ENCODE measurements around the gene ACHE. TPM values are rescaled to one million over a fixed set of nuclear protein-coding genes. Genes with fewer than 3 reads are reported as not detected.

The ACHE gene
- total and polyA plus RNA-seq, 2 donors from 2014 or later, result 1.6 to 3.6 TPM

- Histone ChIP-seq H3K9me3 (ENCODE audit: control insufficient read depth in 2 of 3, insufficient read depth in 1 of 3, low read length in 3 of 3) (no peaks in the 10 kb centered on the region), H3K27ac (ENCODE audit: low read depth in 2 of 2, low read length in 2 of 2) (no peak overlapping the region), H3K36me3 (ENCODE audit: control insufficient read depth in 2 of 3, insufficient read depth in 3 of 3, low read length in 3 of 3) (no peaks in the 10 kb centered on the region), H3K4me3 (ENCODE audit: low read length in 3 of 3) (no peak overlapping the region), H3K4me1 (ENCODE audit: control insufficient read depth in 2 of 3, insufficient read depth in 2 of 3, low read depth in 1 of 3, low read length in 3 of 3) (peaks cover 0 to 4% (median 0%) of the 10 kb centered on the region in 3 donors), H3K9ac (ENCODE audit: low read length in 3 of 3) (no peak overlapping the region), H3K27me3 (ENCODE audit: control insufficient read depth, insufficient read depth, low read length) (no peaks in the 10 kb centered on the region)
- FAIRE-seq (no peak), DNase-seq (peak in 1 of 5 donors; percentile 19)
- TF ChIP-seq, protein P1, sequence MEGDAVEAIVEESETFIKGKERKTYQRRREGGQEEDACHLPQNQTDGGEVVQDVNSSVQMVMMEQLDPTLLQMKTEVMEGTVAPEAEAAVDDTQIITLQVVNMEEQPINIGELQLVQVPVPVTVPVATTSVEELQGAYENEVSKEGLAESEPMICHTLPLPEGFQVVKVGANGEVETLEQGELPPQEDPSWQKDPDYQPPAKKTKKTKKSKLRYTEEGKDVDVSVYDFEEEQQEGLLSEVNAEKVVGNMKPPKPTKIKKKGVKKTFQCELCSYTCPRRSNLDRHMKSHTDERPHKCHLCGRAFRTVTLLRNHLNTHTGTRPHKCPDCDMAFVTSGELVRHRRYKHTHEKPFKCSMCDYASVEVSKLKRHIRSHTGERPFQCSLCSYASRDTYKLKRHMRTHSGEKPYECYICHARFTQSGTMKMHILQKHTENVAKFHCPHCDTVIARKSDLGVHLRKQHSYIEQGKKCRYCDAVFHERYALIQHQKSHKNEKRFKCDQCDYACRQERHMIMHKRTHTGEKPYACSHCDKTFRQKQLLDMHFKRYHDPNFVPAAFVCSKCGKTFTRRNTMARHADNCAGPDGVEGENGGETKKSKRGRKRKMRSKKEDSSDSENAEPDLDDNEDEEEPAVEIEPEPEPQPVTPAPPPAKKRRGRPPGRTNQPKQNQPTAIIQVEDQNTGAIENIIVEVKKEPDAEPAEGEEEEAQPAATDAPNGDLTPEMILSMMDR (IDR thresholded peaks at IDR 0.05; ENCODE audit: borderline replicate concordance, extremely low read depth, insufficient read depth), result no peak
- intact Hi-C loops (cut with DNase I), result no loop called here
These were observed 48.3 kb downstream of the ACHE start for GRCh38 chr7:100847360-100847759.

GRCh38 chr7:100840470-100841100, 55.1 kb downstream of the ACHE start:
- DNase-seq, result peak in 2 of 5 donors; percentile 2 to 22
- no peak for FAIRE-seq
- H3K27ac ChIP-seq (ENCODE audit: low read depth in 2 of 2, low read length in 2 of 2), result no peak overlapping the region
- no peak overlapping the region for H3K4me3 ChIP-seq (ENCODE audit: low read length in 3 of 3)
- TF ChIP-seq, protein P1 (IDR thresholded peaks at IDR 0.05; ENCODE audit: borderline replicate concordance, extremely low read depth, insufficient read depth), result no peak
- H3K4me1 ChIP-seq (ENCODE audit: control insufficient read depth in 2 of 3, insufficient read depth in 2 of 3, low read depth in 1 of 3, low read length in 3 of 3), result peaks cover 0 to 9% (median 6%) of the 10 kb centered on the region in 3 donors
- H3K9me3 ChIP-seq (ENCODE audit: control insufficient read depth in 2 of 3, insufficient read depth in 1 of 3, low read length in 3 of 3), result no peaks in the 10 kb centered on the region
- no peaks in the 10 kb centered on the region for H3K27me3 ChIP-seq (ENCODE audit: control insufficient read depth, insufficient read depth, low read length)
- H3K9ac ChIP-seq (ENCODE audit: low read length in 3 of 3), result no peak overlapping the region
- H3K36me3 ChIP-seq (ENCODE audit: control insufficient read depth in 2 of 3, insufficient read depth in 3 of 3, low read length in 3 of 3), result no peaks in the 10 kb centered on the region
- intact Hi-C loops (cut with DNase I), result no loop called here

Small RNAs within 50 kb of the gene (microRNA-seq; reads per million reads assigned to microRNA genes)
- not detected for gene MIR6875

Other genes with a start within 250 kb of the ACHE start
- not detected for gene ACTL6B, start 239.4 kb downstream of the ACHE start, total RNA-seq
- not detected for gene ACTL6B, start 239.4 kb downstream of the ACHE start, polyA plus RNA-seq (ENCODE audit: insufficient read depth, low read depth, low replicate concordance)
- gene GNB2, start 222.1 kb downstream of the ACHE start, total RNA-seq, result 265 TPM
- gene GNB2, start 222.1 kb downstream of the ACHE start, polyA plus RNA-seq (ENCODE audit: insufficient read depth, low read depth, low replicate concordance), result 234 TPM
- 51.3 TPM for gene GIGYF1, start 201.6 kb downstream of the ACHE start, total RNA-seq
- 11.6 TPM for gene GIGYF1, start 201.6 kb downstream of the ACHE start, polyA plus RNA-seq (ENCODE audit: insufficient read depth, low read depth, low replicate concordance)
- 25.7 TPM for gene POP7, start 189.8 kb downstream of the ACHE start, total RNA-seq
- 41.8 TPM for gene POP7, start 189.8 kb downstream of the ACHE start, polyA plus RNA-seq (ENCODE audit: insufficient read depth, low read depth, low replicate concordance)
- not detected for gene EPO, start 175.4 kb downstream of the ACHE start, total RNA-seq
- gene EPO, start 175.4 kb downstream of the ACHE start, polyA plus RNA-seq (ENCODE audit: insufficient read depth, low read depth, low replicate concordance), result not detected
- not detected for gene ZAN, start 162.3 kb downstream of the ACHE start, total RNA-seq
- gene ZAN, start 162.3 kb downstream of the ACHE start, polyA plus RNA-seq (ENCODE audit: insufficient read depth, low read depth, low replicate concordance), result not detected
- gene EPHB4, start 68.4 kb downstream of the ACHE start, total RNA-seq, result 65.5 TPM
- 33.2 TPM for gene EPHB4, start 68.4 kb downstream of the ACHE start, polyA plus RNA-seq (ENCODE audit: insufficient read depth, low read depth, low replicate concordance)
- 29.9 TPM for gene SLC12A9, start 43.2 kb downstream of the ACHE start, total RNA-seq
- gene SLC12A9, start 43.2 kb downstream of the ACHE start, polyA plus RNA-seq (ENCODE audit: insufficient read depth, low read depth, low replicate concordance), result 19.7 TPM
- 74.4 TPM for gene TRIP6, start 28.5 kb downstream of the ACHE start, total RNA-seq
- gene TRIP6, start 28.5 kb downstream of the ACHE start, polyA plus RNA-seq (ENCODE audit: insufficient read depth, low read depth, low replicate concordance), result 92.6 TPM
- gene SRRT, start 20.8 kb downstream of the ACHE start, total RNA-seq, result 127 TPM
- gene SRRT, start 20.8 kb downstream of the ACHE start, polyA plus RNA-seq (ENCODE audit: insufficient read depth, low read depth, low replicate concordance), result 58.2 TPM
- gene UFSP1, start 6.2 kb downstream of the ACHE start, total RNA-seq, result 3.4 TPM
- gene UFSP1, start 6.2 kb downstream of the ACHE start, polyA plus RNA-seq (ENCODE audit: insufficient read depth, low read depth, low replicate concordance), result 3.8 TPM
- 39.1 TPM for gene MUC3A, start 53.6 kb upstream of the ACHE start, total RNA-seq
- gene MUC3A, start 53.6 kb upstream of the ACHE start, polyA plus RNA-seq (ENCODE audit: insufficient read depth, low read depth, low replicate concordance), result 0.65 TPM
- 3.8 TPM for gene MUC12, start 73.7 kb upstream of the ACHE start, total RNA-seq
- not detected for gene MUC12, start 73.7 kb upstream of the ACHE start, polyA plus RNA-seq (ENCODE audit: insufficient read depth, low read depth, low replicate concordance)
- not detected for gene MUC17, start 124.2 kb upstream of the ACHE start, total RNA-seq
- not detected for gene MUC17, start 124.2 kb upstream of the ACHE start, polyA plus RNA-seq (ENCODE audit: insufficient read depth, low read depth, low replicate concordance)
- gene TRIM56, start 189.6 kb upstream of the ACHE start, total RNA-seq, result 54.5 TPM
- 6.9 TPM for gene TRIM56, start 189.6 kb upstream of the ACHE start, polyA plus RNA-seq (ENCODE audit: insufficient read depth, low read depth, low replicate concordance)
- gene SERPINE1, start 231.2 kb upstream of the ACHE start, total RNA-seq, result 9.9 TPM
- 3.5 TPM for gene SERPINE1, start 231.2 kb upstream of the ACHE start, polyA plus RNA-seq (ENCODE audit: insufficient read depth, low read depth, low replicate concordance)